Measurements from ENCODE around the gene ZNF488.

The ZNF488 gene

GRCh38 chr10:47381427-47382379 is 2.4 kb downstream of the ZNF488 start:
- no peak for DNase-seq

DNA sequence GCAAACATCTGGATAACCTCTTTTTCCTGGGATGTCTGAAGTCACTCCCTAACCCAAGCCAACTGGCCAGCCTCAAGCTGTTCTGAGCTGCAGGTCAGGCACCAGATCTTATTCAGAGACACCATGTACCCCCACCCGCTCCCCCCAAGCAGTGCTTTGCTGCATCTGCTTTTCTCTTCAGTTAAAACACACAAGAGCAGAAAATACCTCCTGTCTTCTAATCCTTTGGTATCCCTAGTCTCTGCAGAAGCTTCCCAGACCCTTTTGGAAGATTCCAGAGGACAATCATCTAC is 3.0 kb downstream of the ZNF488 start:
- DNase-seq, result no peak

DNA sequence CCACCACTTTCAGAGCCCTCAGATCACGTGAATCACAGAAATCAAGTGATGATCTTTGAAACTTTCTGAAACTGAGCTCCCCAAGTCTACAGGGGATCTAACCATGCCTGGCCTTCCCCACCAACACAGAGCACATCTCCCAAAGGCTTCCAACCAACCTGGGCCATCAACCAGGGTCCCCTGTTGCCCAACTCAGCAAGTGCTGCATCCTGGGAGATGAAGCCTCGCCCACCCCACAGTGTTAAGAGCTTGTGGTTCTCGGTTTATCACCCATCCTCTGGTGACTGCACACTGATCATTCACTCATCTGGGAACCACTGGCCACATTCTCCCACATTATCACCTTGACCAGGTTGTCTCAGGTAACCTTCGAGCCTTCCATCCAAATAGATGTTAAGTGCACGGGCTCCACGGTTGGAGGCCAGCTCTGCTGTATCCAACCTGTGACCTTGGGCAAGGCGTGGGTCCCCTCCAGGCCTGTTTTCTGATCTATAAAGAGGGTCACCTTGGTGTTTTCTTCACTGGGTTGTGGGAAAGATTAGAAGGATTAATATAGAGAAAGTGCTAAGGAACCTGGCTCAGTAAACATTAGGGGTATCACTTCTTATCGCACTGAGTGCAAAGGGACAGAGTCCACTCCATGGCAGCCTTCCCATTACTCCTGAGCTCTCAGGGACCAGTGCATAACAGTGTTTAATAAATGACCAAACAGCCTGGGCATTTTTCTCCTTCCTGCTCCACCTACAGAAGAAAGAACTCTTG is 3.6 kb downstream of the ZNF488 start:
- no peak for DNase-seq

DNA sequence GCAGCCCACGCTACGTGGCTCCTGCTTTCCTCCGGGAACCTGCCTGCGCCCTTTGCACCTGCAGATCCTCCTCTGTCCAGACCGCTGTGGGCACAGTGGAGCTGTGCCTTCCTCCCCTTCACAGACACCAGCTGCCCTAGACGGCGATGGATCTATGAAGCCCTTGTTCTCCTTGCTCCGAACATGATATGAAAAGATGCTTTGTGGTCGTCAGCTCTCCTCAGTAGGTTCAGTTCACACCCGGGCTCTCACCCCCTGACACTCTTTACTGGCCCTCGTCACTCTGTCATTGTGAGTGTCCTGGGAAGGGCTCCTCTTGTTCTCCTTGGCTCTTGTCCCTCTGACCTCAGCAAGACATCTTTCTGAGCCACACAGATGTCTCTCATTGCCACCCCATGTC is 4.2 kb downstream of the ZNF488 start:
- no peak for DNase-seq

- no peak for DNase-seq
These were observed 4.7 kb downstream of the ZNF488 start for GRCh38 chr10:47379445-47379785.

- no peak for DNase-seq
These were observed 5.3 kb downstream of the ZNF488 start for GRCh38 chr10:47378606-47379444.

- no peak for DNase-seq
These were observed 5.9 kb downstream of the ZNF488 start for GRCh38 chr10:47378183-47378510.

DNA sequence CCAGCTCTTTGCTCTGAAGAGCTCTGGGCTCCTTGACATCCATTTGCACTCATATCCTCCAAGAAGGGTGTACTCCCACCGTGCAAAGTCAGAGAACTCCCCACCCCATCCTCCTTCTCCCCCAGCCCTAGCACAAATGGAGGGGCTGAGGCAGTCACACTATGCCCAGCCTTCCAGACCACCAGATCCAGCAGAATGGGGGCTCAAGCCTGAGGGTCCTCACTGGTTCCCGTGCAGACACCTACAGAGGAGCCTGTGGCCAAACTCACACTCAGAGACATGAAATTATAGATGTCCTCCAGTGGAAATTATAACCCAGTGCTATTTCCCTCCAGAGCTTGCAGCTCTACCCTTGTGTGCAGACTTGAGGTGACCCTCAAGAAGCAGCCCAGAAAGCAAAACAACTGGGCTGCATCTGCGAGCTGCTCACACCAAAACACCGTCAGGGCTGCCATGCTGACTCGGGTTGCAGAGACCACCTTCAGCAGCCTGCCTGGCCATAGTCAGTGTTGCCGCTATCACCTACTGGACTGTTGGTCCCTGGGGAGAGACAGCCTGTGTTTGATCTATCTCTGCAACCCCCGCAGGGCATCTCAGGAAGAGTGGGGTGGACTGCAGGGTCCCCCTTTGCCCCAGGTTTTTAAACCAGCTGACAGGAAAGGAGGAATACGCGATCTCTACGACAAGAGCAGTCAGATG is 7.4 kb downstream of the ZNF488 start:
- no peak for DNase-seq

GRCh38 chr10:47374611-47375536 is 9.2 kb downstream of the ZNF488 start:
- no peak for DNase-seq

DNA sequence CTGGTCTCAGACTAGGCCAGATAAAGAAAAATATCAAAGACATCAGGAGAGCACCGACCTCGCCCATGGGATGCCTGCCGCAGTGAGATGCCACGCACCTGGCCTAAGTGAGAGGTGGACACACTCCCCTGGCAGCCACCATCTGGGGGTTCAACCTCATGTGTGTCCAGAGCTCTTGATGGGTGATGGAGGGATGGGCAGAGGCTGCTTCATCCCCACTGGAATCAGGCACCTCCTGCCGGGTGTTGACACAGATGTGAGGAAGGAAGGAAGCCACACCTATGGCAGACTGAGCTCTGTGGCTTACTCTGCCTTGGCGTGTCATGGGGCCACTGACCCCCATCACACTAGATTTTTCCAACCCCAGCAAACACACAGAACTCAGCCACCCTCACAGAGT is 11.4 kb downstream of the ZNF488 start:
- no peak for DNase-seq

DNA sequence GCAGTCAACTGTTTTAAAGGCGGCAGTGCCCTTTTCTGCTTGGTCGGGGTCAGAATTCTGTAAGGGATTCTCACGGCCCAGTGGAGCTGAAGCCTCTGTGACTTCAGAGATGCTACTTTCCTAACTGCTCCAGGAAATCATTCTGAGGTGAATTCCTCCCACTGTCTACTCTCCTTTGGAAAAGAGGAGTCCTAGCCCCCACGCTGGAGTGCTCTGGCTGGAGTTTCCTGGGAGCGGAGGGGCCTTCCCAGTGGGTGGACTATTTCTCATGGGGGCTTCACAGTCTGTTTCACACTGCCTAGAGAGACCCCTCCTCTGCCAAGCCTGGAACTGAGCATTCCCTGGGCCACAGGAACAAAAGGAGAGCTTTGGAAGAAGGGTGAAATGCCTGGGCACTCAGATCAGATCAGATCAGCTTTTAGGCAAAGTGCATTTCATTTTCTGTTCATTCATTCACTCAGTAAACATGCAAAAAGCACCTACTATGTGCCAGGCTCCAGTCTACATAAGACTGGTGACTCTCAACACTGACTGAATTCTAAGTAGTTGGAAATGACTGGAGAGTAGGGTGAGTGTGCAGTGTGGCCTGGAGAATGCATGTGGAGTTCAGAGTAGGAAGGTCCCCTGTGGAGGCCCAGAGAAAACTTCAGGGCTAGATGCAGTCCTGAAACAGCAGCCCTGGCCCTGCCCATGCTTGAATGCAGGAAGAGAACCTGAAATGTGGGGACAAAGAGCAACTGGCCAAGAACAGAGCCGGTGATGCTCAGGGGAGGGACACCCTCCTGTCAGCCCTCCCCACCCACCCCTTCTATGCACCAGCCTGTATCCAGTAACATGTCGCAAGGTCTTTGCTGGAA is 12.2 kb downstream of the ZNF488 start:
- no peak for DNase-seq

- DNase-seq, result no peak
These were observed 13.2 kb downstream of the ZNF488 start for GRCh38 chr10:47370878-47371277.

DNA sequence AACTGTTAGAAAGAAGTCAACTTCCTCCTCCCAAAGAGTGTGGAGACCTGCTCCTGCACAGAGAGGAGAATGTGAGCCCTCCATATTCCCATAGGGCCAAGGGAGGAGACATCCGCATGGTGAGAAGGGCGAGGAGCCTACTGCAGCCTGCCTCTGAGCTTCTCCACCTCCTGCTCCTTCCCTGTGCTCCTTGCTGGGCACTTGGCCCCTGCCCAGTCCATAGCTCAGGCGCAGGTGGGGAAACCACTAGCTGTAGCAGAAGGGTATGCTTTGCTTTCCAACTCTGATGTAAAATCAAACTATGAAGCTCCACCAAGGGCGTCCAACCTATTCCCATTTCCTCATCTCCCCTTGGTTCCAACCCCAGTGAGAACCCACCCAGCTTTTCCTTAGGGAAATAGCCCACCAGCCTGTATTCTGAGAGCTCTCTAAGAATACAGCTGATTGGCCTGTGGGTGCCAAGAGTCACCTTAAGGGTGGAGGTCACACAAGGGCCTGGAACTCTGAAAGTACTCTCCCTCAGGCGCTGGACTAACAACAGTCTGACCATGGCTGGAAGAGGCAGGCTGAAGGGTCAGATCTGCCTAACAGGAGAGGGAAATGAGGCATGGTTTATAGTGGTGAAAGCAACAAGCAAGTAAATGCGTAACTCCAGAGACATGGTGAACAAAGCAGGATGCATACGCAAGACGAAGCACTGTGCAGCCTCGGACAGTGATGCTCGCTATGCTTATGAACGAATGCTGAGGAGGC is 13.9 kb downstream of the ZNF488 start:
- no peak for DNase-seq

DNA sequence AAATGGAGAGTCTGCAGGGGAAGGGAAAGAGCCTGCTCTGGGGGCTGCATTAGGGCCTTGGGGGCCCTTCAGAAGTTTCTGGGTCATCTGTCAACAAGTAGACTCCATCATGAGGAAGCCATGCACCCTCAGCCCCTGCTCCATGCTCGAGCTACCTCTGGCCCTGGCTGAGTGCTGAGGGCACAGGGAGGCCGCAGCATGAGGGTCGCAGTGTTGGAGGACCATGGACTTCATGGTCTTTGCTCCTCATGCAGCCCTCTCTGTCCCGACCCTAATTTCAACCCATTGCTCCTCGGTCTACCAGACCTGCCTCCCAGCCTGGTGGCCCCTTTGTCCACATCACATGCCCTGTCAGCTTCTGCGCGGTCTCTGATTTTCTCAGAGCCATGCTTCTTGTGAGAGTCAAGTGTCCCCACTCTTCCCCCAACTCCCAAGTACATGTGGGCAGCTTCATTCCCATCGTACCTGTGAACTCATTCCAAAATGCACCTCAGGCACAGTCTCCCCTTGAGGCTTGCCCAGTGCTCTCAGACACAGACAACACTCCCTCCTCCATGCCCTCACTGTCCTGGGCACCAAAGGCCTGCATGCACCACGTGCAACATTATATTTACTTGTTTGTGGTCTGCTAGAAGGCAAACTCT is 14.7 kb downstream of the ZNF488 start:
- DNase-seq, result no peak

DNA sequence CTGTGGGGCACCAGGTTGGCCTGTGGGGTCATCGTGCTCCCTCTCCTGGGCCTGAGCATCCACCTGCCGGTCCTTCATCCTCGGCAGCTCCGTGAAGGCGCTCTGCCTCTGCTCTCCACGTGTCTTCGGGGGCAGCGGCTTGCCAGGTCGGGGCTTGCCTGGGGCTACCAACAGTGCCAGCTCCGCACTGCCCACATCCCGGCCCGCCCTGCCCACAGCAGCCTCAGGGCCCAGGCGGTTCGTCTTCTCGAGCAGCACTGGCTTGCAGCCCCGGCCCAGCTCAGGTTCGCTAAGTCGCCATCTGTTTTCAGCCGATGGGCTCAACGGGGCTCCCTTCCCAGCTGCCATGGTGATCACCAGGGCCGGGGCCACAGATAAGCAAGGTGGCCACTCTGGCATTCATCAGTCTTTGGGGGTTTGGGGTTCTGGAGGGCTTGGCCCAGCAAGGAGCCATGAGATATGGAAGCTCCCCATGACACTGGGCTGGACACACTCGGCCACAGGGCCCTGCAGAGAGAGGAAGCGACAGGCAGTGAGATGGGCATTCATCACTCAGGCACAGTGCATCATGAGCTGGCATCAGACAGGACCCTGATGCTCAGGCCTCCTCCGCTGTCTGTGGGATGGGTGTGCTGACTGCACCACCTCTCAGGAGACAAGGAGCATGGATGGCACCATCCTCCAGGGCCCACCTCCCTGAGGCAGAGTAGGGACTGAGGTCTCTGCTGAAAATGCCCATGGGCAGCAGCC is 15.5 kb downstream of the ZNF488 start:
- no peak for DNase-seq

- DNase-seq, result no peak
These were observed 16.4 kb downstream of the ZNF488 start for GRCh38 chr10:47367646-47368045.

GRCh38 chr10:47366731-47367460 is 17.2 kb downstream of the ZNF488 start:
- no peak for DNase-seq

- DNase-seq, result no peak
These were observed 17.9 kb downstream of the ZNF488 start for GRCh38 chr10:47366181-47366631.
